Choroid plexus epithelial cell (primary cell): ENCODE data around the gene ANHX.

ENCODE experiments used
- DNase-seq: peaks from one replicate; pipeline ENCODE4 v3.0.0-alpha.2; 2010; ENCODE audit warnings: low read depth
- H3K4me3 ChIP-seq: 2 replicates; pipeline ENCODE4 v1.5.1; 2011; ENCODE audit warnings: low read depth, mild to moderate bottlenecking, control low read depth, low read length, moderate library complexity
- TF ChIP-seq, protein P1 (sequence below): conservative IDR thresholded peaks from 2 replicates; pipeline ENCODE4 v1.5.1; 2011; ENCODE audit warnings: low read depth, mild to moderate bottlenecking, control low read depth, inconsistent platforms, low read length, moderate library complexity

The ANHX gene

DNA sequence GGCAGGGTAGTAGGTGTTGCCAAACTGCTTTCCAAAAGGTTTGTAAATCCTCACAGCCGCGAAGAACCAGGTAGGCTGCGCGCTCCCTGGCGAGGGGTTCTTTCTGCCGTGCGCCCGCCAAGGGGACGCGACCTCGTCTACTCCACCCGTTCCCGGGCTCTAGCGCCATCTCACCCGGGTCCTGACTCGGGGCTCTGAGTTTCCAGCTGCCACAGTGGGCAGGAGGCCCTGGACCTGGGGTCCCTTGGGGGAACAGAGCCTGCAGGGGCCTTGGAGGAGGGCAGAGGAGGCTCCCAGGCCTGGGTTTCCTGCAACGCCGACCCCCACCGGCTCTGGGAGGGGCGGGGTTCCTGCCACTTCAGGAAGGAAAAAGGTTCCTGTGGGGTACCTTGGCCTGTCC, 706 bp downstream of the ANHX start:
- DNase-seq = no peak
- TF ChIP-seq, protein P1, sequence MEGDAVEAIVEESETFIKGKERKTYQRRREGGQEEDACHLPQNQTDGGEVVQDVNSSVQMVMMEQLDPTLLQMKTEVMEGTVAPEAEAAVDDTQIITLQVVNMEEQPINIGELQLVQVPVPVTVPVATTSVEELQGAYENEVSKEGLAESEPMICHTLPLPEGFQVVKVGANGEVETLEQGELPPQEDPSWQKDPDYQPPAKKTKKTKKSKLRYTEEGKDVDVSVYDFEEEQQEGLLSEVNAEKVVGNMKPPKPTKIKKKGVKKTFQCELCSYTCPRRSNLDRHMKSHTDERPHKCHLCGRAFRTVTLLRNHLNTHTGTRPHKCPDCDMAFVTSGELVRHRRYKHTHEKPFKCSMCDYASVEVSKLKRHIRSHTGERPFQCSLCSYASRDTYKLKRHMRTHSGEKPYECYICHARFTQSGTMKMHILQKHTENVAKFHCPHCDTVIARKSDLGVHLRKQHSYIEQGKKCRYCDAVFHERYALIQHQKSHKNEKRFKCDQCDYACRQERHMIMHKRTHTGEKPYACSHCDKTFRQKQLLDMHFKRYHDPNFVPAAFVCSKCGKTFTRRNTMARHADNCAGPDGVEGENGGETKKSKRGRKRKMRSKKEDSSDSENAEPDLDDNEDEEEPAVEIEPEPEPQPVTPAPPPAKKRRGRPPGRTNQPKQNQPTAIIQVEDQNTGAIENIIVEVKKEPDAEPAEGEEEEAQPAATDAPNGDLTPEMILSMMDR = no peak
- H3K4me3 ChIP-seq = no peak overlapping the region

GRCh38 chr12:133233993-133234564, 1.6 kb downstream of the ANHX start:
- H3K4me3 ChIP-seq = no peak overlapping the region
- TF ChIP-seq, protein P1 = no peak
- DNase-seq = no peak

DNA sequence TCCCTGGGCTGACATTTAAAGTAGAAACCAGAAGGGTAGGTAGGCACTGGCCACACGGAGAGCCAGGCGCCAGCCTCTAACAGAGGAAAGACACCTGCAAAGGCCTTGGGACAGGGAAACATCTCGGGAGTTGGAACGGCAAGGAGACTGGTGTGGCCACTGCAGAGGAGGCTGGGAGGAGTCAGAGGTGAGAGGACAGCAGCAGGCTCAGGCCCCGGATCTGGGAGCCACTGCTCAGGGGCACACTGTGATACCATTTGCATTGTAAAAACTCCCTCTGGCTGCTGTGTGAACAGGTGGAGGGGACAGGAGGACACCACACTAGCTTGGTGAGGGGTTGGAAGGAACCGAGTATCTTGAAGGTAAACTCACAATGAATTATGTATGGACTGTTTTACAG, 2.7 kb downstream of the ANHX start:
- TF ChIP-seq, protein P1 = no peak
- no peak overlapping the region for H3K4me3 ChIP-seq

GRCh38 chr12:133231001-133231400, 4.7 kb downstream of the ANHX start:
- DNase-seq = no peak
- H3K4me3 ChIP-seq = no peak overlapping the region
- TF ChIP-seq, protein P1 = no peak

More for the DNA sequence above, 2.7 kb downstream of the ANHX start:
- no peak for DNase-seq

DNA sequence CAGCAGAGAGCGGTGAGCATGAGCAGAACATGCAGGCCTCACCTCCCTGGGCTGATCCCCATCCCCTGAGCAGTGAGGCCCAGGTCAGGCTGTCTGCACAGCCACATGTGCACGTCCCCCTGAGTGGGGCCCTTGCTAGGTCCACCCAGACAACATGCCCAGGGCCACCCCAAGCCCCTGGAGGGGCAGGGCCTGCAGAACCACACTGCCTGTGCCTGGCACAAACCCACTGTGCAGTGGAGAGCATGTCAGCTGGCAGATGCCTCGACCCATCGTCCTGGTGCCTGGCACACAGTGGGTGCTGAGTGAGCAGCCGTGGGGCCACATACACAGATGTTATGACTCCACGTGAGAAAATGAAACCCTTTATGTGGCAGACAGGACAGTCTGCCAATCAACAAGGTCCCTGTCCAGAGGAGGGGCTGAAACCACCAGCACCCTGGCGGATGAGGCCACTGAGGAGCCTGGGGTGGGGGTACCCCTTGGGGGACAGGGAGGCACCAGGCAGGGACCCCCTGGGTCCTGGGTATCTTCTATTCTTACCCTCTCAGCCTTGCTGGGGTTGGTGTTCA, 8.3 kb downstream of the ANHX start:
- DNase-seq = no peak
- TF ChIP-seq, protein P1 = no peak
- no peak overlapping the region for H3K4me3 ChIP-seq

- H3K4me3 ChIP-seq = no peak overlapping the region
- DNase-seq = no peak
- TF ChIP-seq, protein P1 = no peak
These were observed 9.0 kb downstream of the ANHX start for GRCh38 chr12:133226690-133227089.

- no peak for DNase-seq
- H3K4me3 ChIP-seq = no peak overlapping the region
- TF ChIP-seq, protein P1 = no peak
These were observed 10.2 kb downstream of the ANHX start for GRCh38 chr12:133225527-133225926.
